ENCODE results near the gene ANKRD23.

Gene ANKRD23

GRCh38 chr2:96835830-96836229 lies 8.0 kb downstream of the ANKRD23 start:
- DNase-seq: no peak

DNA sequence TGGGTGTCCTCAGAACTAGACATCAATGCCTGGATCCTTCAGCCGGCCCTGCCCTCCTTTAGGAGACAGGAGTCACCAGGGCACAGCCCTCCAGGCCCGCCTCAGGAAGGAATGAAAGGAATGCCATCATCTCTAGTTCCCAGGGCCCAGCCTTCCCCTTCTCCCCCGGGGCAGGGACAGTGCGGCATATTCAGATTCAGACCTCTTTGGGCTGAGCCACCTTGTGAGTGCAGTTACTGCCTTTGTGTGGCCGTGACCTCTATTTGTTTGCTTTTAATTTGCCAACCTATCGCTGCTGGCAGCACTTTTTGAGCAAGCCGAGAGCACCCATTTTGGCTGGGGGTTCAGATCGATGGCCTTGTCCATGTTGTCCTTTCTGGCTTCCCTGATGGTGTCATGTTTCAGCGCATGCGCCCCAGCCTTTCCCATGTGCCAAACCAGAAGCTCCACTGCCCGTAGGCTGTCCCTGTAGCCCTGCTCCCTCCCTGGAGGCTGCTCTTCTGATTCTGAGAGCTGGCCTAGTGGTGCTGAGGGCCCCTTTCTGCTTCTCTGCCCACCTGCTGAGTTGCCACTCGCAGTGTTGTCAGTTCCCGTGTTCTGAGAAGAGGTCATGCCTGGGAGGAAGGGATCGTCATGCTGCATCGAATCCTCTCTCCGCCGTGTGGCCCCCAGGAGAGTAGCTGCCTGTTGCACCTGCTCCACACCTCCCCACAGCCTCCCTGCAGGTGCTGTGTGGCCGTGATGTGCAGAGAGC lies 10.9 kb downstream of the ANKRD23 start:
- DNase-seq: peak; percentile 73

DNA sequence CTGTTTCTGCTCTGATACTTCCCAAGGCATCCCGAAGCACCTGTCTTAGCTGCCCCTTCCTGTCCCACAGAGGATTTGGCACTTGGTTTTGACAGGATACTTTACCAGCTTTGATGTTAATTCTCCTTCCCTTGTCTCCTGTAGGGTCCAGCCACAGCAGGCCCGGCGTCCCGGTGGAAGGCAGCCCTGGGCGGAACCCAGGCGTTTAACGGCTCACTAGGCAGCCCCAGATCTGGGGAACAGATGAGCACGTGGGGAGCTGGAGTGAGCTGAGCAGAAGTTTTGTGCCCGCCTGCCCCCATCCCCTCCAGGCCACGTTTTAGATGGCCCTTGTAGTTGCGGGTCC lies 11.4 kb downstream of the ANKRD23 start:
- DNase-seq: no peak

GRCh38 chr2:96831679-96832078 lies 12.1 kb downstream of the ANKRD23 start:
- DNase-seq: no peak

DNA sequence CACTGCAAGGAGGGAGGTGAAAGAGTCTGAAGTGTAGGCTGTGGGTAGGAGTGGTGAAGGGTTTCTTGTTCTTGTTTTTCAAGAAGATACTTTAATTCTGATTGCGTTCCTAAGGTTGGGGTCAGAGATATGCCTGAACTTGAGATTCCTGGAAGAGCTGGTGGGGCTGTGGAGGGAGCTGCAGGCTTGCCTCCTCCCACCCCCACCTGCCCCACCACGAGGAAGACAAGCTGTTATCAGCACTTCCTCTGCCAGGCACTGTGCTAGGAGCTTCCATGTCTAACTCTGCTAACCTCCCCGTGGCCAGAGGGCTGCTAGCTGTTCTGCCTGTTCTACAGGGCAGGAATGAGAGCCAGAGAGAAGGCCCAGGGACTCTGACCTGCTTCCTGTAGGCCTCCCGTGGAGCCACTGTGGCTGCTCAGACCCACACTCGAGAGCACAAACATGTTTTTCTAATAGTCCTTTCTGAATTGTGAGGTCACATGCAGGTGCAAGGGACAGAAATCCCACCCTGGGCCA lies 13.7 kb downstream of the ANKRD23 start:
- DNase-seq: no peak

GRCh38 chr2:96828874-96829273 lies 14.9 kb downstream of the ANKRD23 start:
- DNase-seq: no peak

DNA sequence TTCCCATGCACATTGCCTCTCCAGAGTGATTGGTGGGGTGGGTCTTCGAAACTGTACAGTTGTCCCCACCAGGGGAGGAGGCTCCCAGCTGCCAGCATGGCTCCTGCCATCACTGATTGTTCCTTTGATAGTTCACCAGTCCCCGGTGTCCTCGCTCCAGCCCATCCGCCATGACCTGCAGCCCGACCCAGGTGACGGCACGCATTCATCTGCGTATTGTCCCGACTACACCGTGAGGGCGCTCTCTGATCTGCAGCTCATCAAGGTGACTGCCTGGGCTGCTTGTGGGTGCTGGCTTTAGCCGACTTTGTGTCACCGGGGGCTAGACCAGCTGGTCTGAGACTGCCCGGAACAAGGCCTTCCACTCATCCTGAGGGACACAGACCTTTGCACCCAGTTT lies 15.4 kb downstream of the ANKRD23 start:
- DNase-seq: no peak

DNA sequence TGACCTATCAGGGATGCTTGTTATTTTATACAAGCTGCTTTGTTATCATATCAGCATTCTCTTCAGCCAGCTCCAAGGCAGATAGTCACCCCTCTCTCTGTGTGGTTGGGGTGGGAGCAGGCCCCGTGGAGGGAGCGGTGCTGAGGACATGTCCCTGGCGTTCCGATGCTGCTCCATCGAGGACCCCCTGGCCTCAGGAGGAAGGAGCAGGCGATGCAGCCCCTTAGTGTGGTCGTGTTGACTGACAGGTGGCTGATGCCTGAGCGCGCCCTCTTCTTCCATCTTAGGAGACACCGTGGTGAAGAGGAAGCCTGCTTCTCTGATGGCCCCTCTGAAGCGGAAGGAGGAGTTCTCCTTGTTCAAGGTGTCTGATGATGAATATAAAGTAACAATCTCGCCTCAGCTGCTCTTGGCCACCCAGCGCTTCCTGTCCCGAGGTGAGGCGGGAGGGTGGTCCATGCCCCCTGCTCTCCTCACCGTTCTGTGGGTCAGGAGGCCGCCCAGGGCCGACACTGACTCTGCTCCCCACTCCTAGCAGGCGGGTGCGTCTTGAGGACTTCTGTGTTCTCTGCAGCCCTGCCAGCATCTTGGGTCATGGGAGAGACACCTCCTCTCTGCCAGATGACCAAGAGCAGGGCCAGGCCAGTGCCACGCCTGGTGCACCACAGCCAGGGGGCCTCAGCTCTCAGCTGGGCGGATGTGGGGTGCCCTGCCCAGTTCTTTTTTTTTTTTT lies 17.1 kb downstream of the ANKRD23 start:
- no peak for DNase-seq

- DNase-seq: no peak
Observed at GRCh38 chr2:96825057-96825456, 18.8 kb downstream of the ANKRD23 start.

DNA sequence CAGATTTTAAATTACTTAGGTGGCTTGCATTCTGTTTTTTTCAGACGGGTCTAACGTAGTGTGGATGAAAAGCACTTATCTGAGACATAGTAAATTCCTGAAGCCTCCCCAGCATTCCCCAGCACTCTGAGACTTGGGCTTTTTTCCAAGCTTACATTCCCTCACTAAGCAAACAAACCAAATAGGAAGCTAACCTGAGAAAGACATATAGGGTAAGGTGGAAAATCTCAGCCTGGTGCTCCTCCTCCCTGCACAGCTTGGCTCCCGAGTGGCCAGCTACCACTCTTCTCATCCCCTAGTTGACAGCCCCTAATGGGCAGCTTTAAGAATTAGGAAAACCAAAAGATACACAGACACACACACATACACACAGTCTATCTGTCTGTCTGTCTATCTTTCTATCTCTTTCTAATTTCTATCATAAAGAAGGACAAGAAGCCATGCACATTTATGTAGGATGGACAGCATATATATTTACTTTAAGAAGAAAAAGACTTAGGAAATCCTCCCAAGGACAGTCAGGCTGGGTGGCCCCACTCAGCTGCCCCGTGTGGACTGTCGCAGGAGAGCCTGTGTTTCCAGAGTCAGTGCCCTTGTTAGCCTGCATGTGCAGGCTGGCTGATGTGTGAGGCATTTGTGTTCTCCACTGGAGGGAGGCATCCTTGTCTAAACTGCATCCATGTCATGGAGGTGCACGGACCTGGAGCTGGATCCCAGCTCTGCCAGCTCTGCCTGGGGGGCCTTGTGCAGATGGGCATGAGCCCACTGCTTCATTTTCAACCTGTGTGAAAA lies 19.5 kb downstream of the ANKRD23 start:
- DNase-seq: peak; percentile 26

- no peak for DNase-seq
Observed at GRCh38 chr2:96823198-96823597, 20.6 kb downstream of the ANKRD23 start.

GRCh38 chr2:96822786-96823185 lies 21.0 kb downstream of the ANKRD23 start:
- DNase-seq: no peak

DNA sequence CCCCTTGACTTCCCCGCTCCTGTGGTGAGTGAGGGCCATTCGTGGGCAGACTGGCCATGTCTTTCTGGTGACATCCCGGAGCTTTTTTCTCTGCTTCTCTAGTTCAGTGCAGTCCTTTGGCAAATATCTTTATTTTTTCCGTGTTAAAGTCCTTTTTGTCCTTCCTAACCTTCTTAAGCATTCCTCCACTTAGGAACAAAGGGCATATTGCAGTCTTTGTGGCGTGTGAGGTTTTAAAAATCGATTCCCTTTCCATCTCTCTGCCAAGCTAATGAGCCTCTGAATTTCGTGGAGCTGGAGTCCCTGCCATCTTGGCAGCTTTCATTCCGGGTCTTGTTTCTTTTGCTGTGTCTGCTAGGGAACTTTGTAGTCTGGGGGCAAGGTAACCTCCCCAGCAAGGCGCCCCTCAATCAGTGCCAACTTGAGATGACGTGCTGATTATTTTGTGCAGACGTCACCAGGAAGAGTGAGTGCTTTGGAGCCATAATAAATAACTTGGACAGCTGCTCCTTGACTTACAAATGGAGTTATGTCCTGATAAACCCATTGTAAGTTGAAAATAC lies 22.6 kb downstream of the ANKRD23 start:
- DNase-seq: no peak

GRCh38 chr2:96819876-96820511 lies 23.8 kb downstream of the ANKRD23 start:
- no peak for DNase-seq

DNA sequence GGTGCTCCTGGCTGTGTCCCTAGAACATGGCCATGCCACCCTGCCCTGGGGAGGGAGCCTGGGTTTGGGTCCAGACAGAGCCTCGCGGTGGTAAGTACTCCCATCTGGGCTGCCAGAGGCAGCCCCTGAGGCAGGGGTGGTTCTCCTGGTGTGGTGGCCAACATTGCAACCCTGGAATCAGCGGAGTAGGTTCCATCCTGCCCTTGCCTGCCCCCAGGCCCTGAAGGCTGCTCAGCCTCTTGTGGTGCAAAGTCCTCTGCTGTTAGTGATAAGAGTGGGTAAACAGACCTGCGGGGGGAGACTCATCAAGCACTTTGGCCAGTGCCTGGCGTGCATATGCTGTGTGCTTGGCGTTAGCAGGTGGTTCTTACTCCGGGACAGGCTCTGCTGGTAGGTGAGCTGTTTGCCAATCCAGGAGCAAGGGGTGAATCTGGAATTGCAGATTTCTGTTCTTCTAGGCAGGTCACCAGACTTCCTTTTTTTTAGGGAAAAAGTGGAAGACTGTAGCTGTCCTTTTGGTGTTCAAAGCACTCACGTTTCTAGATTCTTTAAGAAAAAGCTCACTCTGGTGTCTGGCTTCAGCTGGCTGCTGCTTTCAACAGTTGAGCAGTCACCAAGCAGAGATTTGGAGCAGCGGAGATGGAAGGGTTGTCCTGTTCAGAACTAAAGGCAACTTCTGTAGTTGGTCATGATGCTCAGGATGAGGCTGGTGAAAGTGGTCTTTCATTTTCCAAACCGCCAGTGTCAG lies 24.5 kb downstream of the ANKRD23 start:
- no peak for DNase-seq

DNA sequence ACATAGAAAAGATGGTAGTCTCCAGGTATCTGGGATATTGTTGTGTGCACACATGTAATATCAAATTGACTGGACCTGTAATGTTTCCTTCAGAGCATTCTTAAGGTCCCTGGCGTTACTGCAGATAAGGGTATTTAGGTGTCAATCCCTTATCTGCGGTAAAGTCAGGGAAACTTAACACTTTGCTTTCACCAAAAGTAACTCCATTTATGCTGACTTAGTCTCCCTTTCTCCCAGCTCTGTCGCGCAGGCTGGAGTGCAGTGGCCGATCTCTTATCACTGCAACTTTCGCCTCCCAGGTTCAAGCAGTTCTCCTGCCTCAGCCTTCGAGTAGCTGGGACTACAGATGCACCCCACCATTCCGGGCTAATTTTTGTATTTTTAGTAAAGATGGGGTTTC lies 25.9 kb downstream of the ANKRD23 start:
- no peak for DNase-seq

- peak; percentile 35 for DNase-seq
Observed at GRCh38 chr2:96816836-96817702, 26.8 kb downstream of the ANKRD23 start.

DNA sequence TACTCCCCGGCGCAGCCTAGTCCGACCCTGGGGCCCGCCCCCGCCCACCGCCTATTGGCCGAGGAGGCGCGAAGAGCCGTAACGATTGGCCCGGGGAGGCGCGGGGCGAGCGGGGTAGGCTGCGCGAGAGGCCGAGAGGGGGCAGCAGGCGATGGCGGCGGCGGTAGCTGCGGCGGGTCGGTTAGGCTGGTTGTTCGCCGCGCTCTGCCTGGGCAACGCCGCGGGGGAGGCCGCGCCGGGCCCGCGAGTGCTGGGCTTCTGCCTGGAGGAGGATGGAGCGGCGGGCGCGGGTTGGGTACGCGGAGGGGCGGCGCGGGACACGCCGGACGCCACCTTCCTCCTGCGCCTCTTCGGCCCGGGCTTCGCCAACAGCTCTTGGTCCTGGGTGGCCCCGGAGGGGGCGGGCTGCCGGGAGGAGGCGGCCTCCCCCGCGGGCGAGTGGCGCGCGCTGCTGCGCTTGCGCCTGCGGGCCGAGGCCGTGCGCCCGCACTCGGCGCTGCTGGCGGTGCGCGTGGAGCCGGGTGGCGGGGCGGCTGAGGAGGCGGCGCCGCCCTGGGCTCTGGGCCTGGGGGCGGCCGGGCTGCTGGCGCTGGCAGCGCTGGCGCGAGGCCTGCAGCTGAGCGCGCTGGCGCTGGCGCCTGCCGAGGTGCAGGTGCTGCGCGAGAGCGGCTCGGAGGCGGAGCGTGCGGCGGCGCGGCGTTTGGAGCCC lies 27.5 kb downstream of the ANKRD23 start, which contains the start of gene CNNM3:
Gene CNNM3, plus strand, starts transcription at position 142 of the 709 bp plus-strand sequence. Its CDS starts 10 bp downstream, at position 152.
- peak; percentile 93 for DNase-seq

DNA sequence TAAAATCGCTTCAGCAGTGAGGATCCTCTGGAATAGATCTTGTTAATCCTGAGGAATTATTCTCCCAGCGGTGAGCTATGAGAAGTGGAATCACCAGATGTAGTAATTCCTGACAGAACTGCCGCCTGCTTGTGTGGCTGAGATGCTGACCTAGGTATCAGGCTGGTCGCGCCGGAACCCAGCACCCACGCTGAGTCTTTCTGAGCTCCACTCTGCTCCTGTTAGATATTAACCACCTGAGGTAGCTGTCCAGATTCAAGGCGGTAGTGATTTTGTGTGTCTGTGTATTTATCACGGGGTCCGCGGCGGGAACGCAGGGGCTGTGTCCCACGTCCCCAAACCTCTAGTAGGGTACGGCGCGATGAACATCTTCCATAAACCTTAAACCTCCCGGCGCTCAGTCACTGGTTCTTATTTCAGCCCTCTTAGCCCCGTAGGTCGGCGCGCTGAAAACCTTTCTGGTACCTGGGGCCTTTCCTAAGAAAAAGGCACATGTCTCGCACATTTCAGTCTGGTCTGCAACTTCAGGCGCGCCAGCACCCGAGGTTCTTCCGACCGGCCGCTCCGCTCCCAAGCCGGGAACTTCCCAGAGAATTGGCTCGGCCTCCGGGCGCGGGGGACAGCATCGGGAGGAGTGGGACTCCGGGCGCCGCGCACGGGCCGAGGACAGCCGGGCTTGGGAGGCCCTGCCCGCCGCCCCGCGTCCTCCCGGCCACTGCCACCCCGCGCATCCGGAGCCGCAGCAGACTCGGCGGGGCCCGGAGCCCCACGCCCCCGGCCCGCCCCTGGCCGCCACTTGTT lies 28.3 kb downstream of the ANKRD23 start:
- peak; percentile 33 for DNase-seq
